Measurements from ENCODE around the gene CHMP1A.

DNA sequence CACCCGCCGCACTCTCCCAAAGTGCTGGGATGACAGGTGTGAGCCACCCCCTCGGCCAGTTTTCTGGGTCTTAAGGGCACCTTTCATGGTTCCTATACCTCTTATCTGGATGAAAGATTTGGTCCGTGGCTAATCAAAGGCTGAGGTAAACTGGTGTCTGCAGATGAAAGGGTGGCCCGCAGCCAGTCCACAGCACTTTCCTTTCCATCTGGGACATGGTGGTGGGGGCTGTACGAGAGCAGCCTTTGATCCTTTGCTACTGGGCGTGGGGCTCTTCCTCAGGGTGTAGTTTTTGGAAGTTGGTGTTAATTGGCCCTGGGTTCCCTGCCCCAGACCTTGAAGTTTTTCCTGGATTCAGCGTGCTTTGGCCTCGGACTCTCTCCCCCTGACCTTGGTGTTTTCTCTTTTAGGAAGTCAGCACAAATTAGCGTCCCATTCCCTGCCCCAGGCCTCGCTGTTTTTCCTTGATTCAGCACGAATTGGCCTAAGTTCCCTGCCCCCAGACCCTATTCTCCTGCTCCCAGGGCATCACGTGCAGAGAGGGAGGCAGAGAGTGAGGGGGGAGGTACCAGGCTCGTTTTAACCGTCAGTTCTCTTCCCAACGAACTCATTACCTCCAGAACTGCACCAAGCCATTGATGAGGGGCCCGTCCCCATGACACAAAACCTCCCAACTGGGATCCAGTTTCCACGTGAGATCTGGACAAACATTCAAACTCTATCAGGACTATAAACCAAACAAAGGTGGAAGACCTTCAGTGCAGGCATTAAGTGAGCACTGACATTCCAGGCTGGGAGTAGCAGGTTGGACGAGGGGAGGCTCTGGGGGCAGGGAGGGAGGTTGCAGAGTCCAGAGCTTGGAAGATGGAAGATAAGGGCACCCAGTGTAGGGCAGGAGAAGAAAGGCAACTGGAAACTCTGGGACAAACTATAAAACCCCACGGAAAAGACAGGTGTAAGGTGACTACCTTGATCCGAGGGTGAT, 32.4 kb downstream of the CHMP1A start:
- TF ChIP-seq GATA2 (IDR thresholded peaks at IDR 0.05; ENCODE audit: low read depth, low read length) (no peak), GATA3 (IDR thresholded peaks at IDR 0.05; ENCODE audit: low read depth, low read length) (no peak)
